Inflammatory macrophage treated with lipopolysaccharide for 4 hours (primary cell): ENCODE results near the gene MRPL32.

Experiments used
- DNase-seq: peaks from one replicate; pipeline ENCODE4 v3.0.0-alpha.2; 2020

MRPL32 gene

DNA sequence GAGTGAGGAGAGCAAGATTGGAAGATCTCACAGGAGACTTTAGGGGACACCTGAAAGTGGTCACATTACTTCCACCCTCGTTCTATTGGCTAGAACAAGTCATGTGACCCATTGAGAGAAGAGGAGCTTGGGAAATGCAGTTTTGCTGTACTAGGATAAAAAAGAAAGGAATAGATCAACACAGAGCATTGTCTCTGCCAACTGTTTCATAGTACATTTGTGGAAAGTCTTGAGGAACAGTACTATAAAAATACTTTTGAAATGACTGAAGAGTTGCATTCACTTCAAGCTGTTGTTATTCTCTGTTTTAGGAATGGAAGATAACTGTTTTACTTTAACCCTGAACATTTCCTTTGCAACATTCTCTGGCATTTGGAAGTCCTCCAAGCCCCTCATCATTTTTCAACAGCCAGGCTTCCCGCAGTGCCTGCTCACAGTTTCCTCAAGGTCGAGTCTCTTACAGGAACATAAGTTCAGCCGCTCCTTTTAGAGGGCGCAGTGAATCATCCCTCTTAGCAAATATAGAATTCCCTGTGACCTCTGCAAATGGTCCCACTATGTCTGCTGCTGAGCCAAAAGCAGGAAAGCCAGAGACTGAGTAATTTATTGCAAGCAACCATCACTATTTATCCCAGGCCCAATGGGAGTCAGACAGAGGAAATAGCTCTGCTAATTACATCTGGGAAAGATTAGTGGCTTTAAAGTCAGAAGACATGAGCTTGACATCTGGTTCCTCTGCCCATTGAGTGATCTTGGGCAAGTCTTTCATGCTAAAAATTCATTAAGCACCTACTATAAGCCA is 40.7 kb downstream of the MRPL32 start:
- no peak for DNase-seq

DNA sequence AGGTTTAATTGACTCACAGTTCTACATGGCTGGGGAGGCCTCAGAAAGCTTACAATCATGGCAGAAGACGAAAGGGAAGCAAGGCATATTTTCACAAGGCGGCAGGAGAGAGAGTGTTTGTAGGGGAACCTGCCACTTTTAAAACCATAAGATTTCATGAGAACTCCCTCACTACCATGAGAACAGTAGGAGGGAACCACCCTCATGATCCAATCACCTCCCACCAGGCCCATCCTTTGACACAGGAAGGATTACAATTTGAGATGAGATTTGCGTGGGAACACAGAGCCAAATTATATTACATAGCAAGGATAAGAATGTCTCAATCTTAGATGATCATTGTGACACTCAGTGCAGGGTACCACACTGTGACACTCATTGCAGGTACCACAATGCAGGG is 44.2 kb downstream of the MRPL32 start:
- no peak for DNase-seq

DNA sequence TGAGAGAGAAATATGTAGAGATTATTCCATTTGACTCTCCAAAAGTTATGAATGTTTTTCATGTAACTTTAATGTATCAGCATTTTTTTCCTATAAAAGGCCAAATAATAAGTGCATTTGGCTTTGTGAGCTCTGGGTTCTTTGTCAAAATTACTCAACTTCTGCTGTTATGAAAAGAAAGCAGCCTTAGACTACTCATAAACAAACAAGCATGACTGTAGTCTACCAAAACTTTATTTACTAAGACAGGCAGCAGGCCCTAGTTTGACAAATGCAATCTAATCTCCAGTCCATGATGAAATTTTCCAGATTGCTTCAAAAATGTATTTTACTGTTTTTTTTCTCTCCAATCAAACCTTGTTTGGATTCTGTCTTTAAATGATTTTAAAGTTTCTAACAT is 46.3 kb downstream of the MRPL32 start:
- DNase-seq = no peak

DNA sequence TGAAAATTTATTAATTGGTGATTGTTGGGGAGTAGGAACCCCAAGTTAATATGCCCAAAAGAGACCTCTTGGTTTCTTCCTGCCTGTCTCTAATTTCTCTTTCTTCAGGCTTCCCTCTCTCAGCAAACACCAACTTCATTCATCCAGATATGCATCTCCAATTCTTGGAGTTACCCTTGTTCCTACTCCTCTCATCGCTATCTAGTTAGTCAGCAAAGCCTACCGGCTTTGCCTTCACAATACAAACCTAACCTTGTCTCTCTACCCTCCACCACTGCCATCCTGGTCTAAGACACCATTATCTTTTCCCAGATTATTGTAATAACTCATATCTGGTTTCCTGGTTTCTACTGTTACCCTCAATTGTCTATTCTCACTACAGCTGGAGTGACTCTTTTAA is 47.9 kb downstream of the MRPL32 start:
- DNase-seq = no peak

DNA sequence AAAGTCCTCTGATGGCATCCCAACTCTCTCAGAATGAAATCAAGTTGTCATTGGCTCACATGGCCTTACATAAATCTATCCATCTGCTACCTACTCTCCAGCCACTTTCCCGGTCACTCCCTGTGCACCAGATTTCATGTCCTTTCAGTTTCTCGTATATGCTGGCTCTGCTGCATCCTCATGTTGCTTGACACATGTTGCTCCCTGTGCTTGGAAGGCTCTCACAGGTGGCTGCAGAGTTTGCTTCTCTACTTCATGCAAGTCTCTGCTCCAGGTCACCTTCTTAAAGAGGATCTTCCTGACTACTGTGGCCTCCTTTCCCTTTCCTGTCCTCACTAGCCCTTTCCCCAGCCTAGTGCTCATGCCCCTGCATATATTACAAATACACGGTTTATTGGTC is 48.3 kb downstream of the MRPL32 start:
- no peak for DNase-seq

DNA sequence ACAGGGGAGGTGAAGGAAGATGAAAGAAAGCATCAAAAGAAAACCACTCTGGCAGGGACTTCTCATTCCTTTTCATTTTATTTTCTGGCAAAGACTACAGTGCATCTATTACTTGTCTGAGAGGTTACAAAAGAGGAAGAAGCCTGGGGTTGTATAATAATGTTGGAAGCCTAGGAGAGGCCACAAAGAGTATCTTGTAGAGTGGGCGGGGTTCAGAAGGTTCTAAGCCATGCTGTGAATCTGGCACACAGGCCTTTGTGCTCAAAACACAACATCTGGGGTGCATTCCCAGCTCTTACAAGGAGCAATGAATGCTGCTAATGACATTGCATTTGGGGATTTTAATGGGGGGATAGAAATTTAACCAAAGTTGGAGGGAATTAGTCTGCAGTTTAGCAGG is 49.4 kb downstream of the MRPL32 start:
- DNase-seq = peak; percentile 9

DNA sequence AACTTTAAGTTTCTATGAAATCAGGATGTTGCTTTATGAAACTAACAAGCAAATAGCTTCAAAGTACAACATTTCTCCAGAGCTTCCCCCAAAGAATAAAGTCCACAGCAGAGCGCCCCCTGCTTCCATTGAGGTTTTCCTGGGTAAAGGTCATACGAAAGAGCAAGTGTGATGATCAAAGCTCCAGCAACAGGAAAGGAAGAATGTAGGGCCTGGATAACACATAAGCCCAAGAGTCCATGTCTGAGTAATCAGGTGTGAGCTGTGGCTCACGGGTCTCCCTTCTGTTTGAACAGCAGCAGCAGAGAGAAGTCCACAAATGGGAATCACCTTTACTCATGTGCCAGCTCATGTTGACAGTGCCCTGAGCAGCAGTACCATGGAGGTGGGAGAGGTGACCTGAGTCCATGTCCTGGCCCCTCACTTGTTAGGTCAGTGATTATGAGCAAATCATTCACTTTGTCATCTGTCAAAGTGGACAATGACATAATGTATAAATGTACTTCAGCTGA is 50.5 kb downstream of the MRPL32 start:
- no peak for DNase-seq

DNA sequence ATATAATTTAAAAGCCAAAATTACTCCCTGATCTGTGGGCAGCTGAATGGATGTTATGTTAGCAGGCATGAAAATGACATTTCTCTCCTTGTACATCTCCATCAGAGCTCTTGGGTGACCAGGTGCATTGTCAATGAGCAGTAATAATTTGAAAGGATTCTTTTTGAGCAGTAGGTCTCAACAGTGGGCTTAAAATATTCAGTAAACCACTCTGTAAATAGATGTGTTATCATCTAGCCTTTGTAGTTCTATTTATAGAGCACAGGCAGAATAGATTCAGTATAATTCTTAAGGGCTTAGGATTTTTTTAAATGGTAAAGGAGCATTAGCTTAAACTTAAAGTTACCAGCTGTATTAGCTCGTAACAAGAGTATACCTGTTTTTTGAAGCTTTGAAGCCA is 52.0 kb downstream of the MRPL32 start:
- no peak for DNase-seq

DNA sequence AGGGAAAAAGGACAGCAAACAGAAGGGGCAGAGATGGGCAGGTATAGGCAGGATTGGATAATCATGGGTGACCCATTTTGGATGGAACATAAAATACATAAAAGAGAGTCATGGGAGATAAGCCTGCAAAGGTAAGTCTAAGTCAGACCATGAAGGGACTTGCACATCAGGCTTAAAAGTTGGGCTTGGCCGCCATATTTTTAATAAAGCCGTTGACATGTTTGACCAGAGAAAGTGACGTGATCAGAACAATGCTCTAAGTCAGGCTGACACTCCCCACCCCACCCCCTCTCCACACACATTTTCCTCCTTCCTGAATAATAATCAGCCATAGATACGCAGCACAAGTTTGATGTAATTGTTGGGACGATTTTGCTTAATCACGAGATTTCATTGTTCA is 54.0 kb downstream of the MRPL32 start:
- DNase-seq = no peak

DNA sequence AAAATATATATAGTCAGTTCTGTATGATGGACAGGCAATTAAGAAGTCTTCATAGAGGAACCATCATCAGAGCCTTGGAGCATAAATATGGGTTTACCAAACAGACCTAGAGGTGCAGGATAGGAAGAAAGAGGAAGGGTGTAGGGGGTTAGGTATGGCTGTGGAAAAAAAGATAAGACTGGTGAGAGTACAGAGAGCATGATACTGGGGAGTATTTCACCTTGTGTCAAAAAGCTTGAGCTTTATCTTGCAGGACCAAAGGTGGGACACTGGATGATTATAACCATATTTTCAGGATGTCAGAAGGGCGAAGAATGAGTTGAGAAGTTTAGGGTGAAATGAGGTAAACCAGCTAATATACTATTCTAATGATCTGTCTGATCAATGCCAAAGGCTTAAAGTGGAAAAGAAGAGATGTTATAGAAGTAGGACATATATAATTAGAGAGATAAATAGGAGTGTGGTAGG is 54.6 kb downstream of the MRPL32 start:
- DNase-seq = no peak
